ENCODE results near the gene H2AZ2.
A peak's percentile ranks its signal among the peaks of the same experiment; 100 is the strongest.
"Not testable (repeated sequence)": the region's sequence is repeated elsewhere in the genome, so short reads cannot be mapped to it uniquely, and the experiment has no call there.

Gene H2AZ2

DNA sequence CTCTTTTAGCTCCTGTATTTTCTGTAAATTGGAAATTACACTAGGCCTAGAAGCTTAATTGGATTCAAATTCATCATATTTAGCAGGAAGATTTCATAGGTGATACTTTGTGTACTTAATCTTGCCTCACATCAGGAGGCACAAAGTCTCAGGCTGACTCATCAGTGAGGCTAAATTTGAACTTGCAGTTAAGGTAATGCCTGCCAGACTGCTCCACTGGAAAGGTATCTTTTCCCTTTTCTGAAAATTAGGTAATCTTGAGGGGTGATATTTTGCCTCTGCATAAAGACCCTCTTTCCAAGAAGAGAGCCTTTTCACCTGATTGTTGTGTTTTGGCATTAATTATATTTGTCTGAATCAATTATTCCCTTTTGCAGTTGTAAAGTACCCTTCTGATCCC lies 36.8 kb downstream of the H2AZ2 start:
- no peak for DNase-seq

DNA sequence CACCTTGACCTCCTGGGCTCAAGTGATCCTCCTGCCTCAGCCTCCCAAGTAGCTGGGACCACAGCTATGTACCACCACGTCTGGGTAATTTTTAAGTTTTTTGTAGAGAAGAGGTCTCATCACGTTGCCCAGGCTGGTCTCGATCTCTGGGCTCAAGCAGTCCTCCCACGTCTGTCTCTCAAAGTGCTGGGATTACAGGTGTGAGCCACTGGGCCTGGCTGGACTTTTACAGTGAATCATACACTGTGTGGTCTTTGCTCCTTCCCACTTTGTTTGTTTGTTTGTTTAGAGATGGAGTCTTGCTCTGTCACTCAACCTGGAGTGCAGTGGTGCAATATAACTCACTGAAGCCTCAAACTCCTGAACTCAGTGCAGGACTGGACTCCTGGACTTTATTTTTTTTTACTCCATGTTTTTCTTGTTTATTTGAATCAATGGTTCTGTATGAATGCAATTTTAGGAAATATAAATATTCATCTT lies 38.9 kb downstream of the H2AZ2 start:
- no peak for DNase-seq

DNA sequence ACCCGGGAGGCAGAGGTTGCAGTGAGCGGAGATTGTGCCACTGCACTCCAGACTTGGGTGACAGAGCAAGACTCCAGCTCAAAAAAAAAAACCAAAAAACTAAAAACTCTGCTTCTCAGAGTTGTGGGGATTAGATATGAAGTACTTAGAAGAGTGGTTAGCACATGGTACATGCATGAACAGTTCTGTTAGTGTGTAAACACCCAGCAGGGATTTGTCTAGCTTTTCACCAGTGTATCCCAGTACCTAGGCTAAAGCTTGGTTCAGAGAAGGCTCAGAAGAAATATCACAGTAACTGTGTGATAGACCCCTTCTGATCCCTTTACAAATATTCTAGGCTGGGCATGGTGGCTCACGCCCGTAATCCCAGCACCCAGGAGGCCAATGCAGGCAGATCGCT lies 41.9 kb downstream of the H2AZ2 start:
- DNase-seq: no peak

GRCh38 chr7:44803828-44804519 lies 43.9 kb downstream of the H2AZ2 start:
- DNase-seq: not testable (repeated sequence)

GRCh38 chr7:44802418-44803025 lies 45.4 kb downstream of the H2AZ2 start:
- DNase-seq: no peak

- no peak for DNase-seq
These were observed 46.0 kb downstream of the H2AZ2 start for GRCh38 chr7:44801890-44802289.

- DNase-seq: no peak
These were observed 47.9 kb downstream of the H2AZ2 start for GRCh38 chr7:44799939-44800338.

DNA sequence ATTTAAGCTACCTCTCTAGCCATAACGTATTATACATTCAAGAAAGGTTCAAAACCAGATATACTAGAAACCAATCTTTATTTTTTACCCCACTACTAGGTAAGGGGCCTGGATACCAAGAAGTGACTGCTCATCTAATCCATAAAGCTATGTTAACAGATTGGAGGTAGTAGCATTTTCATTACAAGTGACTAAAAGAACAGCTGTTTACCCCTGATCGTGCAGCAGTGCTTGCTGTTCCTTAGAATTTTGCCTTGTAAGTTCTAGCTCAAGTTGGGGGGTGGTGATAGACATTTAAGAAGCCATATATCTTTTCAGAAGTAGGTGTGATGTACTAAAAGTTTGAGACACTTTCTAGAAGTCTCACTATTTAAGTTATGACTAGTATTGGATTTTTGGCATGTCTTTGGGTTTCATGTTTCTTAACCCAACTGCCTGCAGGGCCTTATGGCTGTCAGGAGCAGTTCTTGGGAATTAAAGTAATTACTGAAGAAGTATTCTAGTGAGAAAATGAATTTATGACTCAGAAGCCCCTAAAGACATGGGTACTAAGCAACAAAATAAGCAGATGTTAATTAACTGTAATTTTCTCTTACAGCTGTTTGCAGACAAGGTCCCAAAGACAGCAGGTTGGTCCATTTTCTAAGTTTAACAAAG lies 49.1 kb downstream of the H2AZ2 start:
- DNase-seq: no peak

DNA sequence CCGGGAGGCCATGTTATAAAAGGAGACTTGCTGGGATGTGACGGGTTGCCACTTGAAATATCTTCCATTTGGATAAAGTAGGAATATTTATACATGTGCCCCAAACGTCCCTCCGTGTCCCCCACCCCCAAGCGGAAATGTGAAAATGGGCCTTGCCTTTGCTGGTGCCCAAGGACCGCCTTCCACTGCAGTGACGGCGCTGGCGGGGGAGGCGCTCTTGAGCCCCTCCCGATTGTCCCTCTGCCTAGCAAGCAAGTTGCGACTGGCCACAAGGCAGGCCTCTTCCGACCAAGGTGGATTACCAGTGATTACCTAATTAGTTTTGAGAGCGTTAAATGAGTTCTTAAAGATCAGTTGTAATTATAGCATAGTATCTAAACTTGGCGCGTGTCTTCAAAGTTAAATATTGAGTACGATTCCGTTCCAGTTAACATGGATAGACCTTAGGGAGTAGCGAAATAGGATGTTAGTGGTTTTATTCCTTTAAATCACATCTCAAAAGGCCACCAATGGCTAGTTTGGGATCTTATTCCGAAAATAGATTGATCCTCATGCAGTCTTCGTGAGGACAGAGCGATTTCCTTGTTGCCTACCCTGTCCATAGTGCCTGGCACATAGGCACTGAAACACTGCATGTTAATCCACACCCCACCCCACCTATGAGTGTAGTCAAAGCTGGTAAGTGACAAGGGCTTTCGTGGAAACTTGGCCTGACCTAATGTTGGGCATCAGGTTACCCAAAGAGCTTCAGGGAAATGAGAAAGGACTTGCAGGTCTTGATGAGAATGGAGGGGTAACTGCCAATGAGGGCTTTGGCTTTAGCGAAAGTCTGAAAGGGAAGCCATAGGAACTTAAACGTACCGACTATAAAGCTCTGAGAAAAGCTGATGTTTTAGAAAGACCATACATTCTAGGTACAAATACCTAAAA lies 50.3 kb downstream of the H2AZ2 start:
- peak; percentile 72 for DNase-seq

DNA sequence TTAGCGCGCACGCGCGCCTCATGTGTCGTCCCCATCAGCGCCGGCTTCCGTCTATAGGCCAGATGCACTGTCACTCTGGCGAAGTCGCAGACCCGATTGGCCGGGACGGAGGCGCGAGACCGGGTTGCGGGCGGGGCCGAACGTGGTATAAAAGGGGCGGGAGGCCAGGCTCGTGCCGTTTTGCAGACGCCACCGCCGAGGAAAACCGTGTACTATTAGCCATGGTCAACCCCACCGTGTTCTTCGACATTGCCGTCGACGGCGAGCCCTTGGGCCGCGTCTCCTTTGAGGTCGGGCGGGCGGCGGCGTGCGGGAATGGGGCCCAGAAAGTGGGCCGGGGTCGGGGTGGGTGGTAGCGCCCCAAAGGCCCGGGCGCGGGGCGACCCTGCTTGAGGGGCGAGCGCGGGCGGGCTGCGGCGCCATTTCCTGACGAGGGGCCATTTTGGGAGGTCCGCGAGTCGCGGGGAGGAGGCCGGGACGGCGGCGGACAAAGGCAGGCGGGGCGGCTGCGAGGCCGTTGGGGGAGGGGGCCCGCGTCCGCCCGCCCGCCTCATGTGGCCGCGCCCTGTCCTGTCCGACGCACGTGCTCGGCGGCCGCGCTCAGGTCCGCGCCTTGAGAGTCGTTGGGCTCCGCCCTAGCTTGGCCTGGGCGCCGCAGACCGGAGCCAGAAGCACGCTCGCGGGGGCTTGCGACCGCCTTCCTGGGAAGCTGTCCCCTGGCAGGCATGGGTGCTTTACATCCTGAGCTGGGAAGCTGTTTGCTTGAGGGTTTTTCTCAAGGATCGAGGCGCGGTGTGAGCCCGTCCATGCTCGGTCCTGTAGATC lies 51.2 kb downstream of the H2AZ2 start, which contains the start of gene PPIA:
TSS of gene PPIA (plus strand) at position 178 of the 825 bp plus-strand sequence. CDS start at position 222, 44 bp downstream.
- DNase-seq: peak; percentile 98

DNA sequence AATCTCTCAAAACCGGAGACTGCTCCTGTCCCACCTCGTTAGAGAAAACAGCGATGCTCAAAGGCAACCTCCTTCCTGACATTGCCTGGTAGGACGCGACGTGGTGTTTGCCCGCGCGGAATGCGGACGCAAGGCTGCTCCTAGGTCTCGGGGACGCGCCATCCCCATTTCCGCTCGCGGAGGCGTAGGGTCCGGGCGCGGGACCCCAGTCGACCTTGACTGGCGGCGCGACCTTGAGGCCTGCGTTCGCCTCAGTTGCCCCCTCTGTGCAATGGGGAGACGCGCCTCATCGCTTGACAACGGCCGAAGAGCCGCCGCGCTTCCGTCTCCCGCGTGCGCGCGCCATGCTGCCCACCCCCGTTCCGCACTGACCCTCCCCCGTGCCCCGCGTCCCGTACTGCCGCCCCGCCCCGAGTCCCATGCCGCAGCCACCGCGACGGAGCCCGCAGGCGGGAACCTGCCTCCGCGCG lies 51.8 kb downstream of the H2AZ2 start:
- peak; percentile 68 for DNase-seq

GRCh38 chr7:44794331-44794730 lies 53.6 kb downstream of the H2AZ2 start:
- DNase-seq: no peak

GRCh38 chr7:44793919-44794318 lies 54.0 kb downstream of the H2AZ2 start:
- no peak for DNase-seq

DNA sequence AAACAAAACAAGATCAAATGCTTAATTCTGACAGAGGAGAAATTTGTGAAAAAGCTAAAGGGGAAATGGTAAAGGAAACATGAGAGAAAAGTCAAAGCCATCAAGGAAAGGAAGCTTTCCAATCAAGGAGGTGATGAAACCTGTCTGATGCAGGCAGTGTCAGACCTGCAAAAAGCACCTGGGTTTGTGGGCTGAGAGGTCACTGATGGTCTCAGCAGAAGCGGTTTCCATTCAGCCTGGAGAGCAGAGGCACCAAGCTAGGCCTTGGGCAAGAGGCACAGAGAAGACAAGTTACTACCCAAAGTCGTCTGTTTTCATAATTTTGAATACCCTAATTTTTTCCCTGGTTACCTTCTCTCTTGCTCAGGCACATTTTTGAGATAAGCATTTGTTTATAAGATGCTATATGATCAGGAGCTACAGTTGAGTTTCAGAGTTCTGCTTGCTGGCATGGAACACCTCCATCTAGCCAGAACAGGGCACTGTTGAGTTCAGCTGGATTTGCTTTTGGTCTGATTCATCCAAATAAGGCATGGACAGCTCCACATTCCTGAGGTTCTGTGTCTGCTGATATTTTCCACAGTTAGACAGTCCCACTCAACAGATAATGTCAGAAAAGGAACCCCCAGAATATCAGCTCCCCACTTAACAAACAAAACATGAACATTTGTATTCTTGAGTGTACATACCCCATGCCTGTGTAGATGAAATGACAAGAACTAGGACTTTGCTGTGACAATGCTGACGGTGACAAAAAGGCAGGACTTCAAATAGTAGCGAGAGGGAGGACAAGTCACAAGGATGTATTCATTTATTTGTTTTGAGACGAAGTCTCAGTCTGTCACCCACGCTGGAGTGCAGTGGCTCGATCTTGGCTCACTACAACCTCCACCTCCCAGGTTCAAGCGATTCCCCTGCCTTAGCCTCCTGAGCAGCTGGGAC lies 56.3 kb downstream of the H2AZ2 start:
- no peak for DNase-seq

GRCh38 chr7:44789990-44790389 lies 57.9 kb downstream of the H2AZ2 start:
- DNase-seq: no peak

DNA sequence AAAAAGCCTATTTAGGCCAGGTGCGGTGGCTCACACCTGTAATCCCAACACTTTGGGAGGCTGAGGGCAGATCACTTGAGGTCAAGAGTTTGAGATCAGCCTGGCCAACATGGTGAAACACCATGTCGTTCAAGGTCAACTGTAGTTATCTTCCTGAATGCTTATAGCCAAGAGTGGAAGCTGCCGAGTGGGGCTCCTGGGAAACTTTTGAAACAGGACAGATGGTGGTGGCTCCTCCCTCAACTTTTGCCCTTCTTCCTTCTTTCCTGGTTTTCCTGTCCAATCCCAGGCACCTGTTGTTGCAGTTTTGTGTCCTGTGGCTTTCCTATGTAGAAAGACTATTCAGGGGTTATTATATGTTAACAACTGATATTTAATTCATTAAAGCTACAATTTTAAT lies 60.1 kb downstream of the H2AZ2 start:
- no peak for DNase-seq

DNA sequence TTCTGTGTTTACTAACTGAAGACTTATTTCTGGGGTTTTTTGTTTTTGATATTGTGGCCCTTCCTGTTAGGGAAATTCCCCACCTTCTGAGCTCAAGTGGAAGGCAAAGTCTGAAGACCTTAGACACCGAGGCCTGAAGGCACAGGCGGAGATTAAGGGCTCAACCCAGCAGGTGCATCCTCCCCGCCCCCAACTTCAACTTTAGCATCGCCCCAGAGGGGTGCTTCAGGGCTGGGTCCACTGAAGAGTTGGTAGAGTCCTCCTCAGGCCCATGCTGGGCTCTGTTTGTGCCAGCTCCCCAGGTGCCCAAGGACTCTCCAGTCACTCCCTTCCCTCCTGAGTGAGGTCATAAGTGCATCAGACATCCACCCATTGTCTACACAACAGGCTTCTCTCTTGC lies 60.8 kb downstream of the H2AZ2 start:
- DNase-seq: no peak

DNA sequence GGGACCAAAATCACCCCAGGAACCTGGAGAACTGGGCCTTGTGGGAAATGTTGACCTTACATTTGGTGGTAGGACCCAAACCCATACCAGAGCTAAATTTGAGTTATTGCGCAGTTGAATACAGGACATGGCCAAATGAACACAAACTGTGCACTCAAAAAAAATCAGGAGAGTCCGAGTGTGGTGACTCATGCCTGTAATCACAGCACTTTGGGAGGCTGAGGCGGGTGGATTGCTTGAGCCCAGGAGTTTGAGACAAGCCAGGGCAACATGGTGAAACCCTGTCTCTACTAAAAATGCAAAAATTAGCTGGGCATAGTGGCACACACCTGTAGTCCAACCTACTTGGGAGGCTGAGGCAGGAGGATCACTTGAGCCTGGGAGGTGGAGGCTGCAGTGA lies 62.7 kb downstream of the H2AZ2 start:
- not testable (repeated sequence) for DNase-seq

DNA sequence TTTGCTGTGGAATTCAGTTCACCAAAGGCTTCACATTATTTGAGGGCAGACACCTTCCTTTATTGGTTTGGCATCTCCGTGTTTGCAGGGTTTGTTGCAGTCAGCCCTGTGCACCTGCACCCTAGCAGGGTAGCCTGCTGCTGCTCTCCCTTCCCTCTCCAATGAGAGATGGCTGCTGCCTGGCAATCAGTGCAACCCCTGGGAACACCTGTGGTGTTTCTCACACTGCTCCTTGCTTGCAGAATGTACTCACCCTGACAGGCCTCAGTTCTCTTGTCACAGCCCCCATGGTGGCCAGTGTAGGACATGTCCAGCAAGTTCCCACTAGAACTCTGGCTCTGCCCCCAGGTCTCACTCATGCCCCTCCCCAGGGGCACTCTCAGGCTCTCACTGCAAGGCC lies 63.5 kb downstream of the H2AZ2 start:
- no peak for DNase-seq

- no peak for DNase-seq
These were observed 64.5 kb downstream of the H2AZ2 start for GRCh38 chr7:44783407-44783806.

DNA sequence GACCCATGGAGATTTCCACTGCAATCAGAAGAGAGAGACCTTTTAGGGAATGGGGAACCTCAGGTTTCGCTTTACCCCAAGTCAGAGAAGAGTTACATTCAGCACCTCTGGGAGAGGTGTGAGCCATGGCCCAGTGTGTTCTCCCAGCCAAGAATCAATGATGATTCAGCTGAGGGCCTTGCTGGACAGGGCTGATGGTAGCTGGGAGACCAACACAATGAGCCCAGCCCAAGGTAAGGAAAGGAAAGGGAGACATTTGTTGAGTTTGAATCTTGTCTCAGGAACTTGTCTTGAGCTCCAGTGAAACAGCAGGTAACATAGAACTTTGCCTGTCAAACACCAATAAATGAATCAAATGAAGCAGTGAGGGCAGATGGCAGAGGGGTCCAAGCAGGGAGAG lies 65.4 kb downstream of the H2AZ2 start:
- no peak for DNase-seq

All from NCI-H1105 (cell line).